Astrocyte (in vitro differentiated cells and primary cell): ENCODE measurements around the gene SGPP1.

Experiments
- CTCF ChIP-seq: IDR thresholded peaks from 2 replicates; pipeline ENCODE4 v1.5.1; 2011; ENCODE audit warnings: low read depth, mild to moderate bottlenecking, inconsistent platforms, low read length, moderate library complexity; ENCODE audit not compliant: insufficient read depth
- EZH2 ChIP-seq: IDR thresholded peaks from 2 replicates; pipeline ENCODE4 v1.6.1; 2012; ENCODE audit warnings: mild to moderate bottlenecking, low read length, inconsistent platforms; ENCODE audit not compliant: insufficient read depth

- TF ChIP-seq CTCF (no peak), EZH2 (no peak)
Observed at GRCh38 chr14:63727736-63728728, at the start of gene SGPP1.
